Endodermal cell (in vitro differentiated cells): ENCODE results near the gene CTAGE1. TPM values are rescaled to one million over a fixed set of nuclear protein-coding genes. Genes with fewer than 3 reads are reported as not detected.

Experiments used
- DNase-seq: peaks from one replicate; pipeline ENCODE4 v3.0.0-alpha.2; 2017
- H3K27ac ChIP-seq: 2 replicates; pipeline ENCODE4 v1.5.1; 2013; ENCODE audit warnings: mild to moderate bottlenecking, low read depth, low read length, moderate library complexity
- H3K27me3 ChIP-seq: 2 replicates; pipeline ENCODE4 v1.6.1; 2013; ENCODE audit warnings: mild to moderate bottlenecking, low read length, moderate library complexity; ENCODE audit not compliant: insufficient read depth, control insufficient read depth, poor library complexity, severe bottlenecking
- H3K36me3 ChIP-seq: 2 replicates; pipeline ENCODE4 v1.7.0; 2013; ENCODE audit warnings: mild to moderate bottlenecking, low read length, moderate library complexity; ENCODE audit not compliant: control insufficient read depth, insufficient read depth
- H3K4me1 ChIP-seq: one replicate; pipeline ENCODE4 v1.7.0; 2013; ENCODE audit warnings: low read length; ENCODE audit not compliant: control insufficient read depth, insufficient read depth
- H3K4me3 ChIP-seq: 2 replicates; pipeline ENCODE4 v1.5.1; 2013; ENCODE audit warnings: mild to moderate bottlenecking, low read length, moderate library complexity
- H3K9ac ChIP-seq: 2 replicates; pipeline ENCODE4 v1.6.1; 2013; ENCODE audit warnings: mild to moderate bottlenecking, low read length, moderate library complexity; ENCODE audit not compliant: poor library complexity, severe bottlenecking; ENCODE audit errors: extremely low read depth
- H3K9me3 ChIP-seq: 2 replicates; pipeline ENCODE4 v1.6.1; 2013; ENCODE audit warnings: mild to moderate bottlenecking, low read length, moderate library complexity; ENCODE audit not compliant: control insufficient read depth
- H3K27ac Mint-ChIP-seq: 2 replicates; pipeline ENCODE4 v1.8.0; 2020; ENCODE audit warnings: mixed read lengths
- H3K27me3 Mint-ChIP-seq: 2 replicates; pipeline ENCODE4 v1.8.0; 2021; ENCODE audit warnings: mild to moderate bottlenecking, mixed read lengths; ENCODE audit not compliant: insufficient read depth
- H3K36me3 Mint-ChIP-seq: 2 replicates; pipeline ENCODE4 v1.8.0; 2020; ENCODE audit warnings: low read depth, mixed read lengths
- H3K4me1 Mint-ChIP-seq: 2 replicates; pipeline ENCODE4 v1.8.0; 2020; ENCODE audit warnings: mixed read lengths
- H3K4me3 Mint-ChIP-seq: 2 replicates; pipeline ENCODE4 v1.8.0; 2020; ENCODE audit warnings: mild to moderate bottlenecking, moderate library complexity, mixed read lengths
- H3K9me3 Mint-ChIP-seq: 2 replicates; pipeline ENCODE4 v1.8.0; 2020; ENCODE audit warnings: mild to moderate bottlenecking, mixed read lengths
- CTCF ChIP-seq: fragments of 200-600 bp; sonication (generic); conservative IDR thresholded peaks from 2 replicates; pipeline ENCODE4 v1.5.0; 2021; ENCODE audit warnings: antibody characterized with exemption, mild to moderate bottlenecking
- WGBS, 2 experiments: methylation state at CpG; one replicate each; pipeline versions ENCODE4 v1.1.5 to v1.1.7; 2013; ENCODE audit warnings: missing lambda C conversion rate in 2 of 2, mixed read lengths in 1 of 2; ENCODE audit not compliant: insufficient coverage in 1 of 2, insufficient read length in 1 of 2; 5-methylcytosine and 5-hydroxymethylcytosine counted together
- total RNA-seq, 2 donors: library from RNA; stranded (reverse); fragmentation: NEBNext Ultra II Directional in 1 of 2; extraction: Animal tissue kit (Norgen Biotek cat#: 25700) in 1 of 2; gene quantifications; 2 replicates in 1 of 2; 3 replicates in 1 of 2; pipeline ENCODE4 v1.2.1, GENCODE V29; 2021

Gene CTAGE1
- total RNA-seq, 2 donors from 2014 or later = not detected

- Mint-ChIP-seq H3K27me3 (peaks cover 25% of the 10 kb centered on the region), H3K4me3 (no peak overlapping the region), H3K4me1 (no peaks in the 10 kb centered on the region), H3K36me3 (no peaks in the 10 kb centered on the region), H3K9me3 (no peaks in the 10 kb centered on the region), H3K27ac (no peak overlapping the region)
- Histone ChIP-seq H3K4me3 (no peak overlapping the region), H3K9ac (no peak overlapping the region), H3K4me1 (no peaks in the 10 kb centered on the region), H3K27me3 (peaks cover 34% of the 10 kb centered on the region), H3K27ac (no peak overlapping the region), H3K36me3 (no peaks in the 10 kb centered on the region), H3K9me3 (no peaks in the 10 kb centered on the region)
- 90% methylated on average over 1 of the region's 1 CpG; no CpG with 5 or more reads in 1 of the 2 experiments for WGBS, 2 experiments
- no peak for DNase-seq
- TF ChIP-seq CTCF = peak; percentile 60
These were observed 53.8 kb downstream of the CTAGE1 start for GRCh38 chr18:22363867-22364463.

Other genes with a start within 250 kb of the CTAGE1 start
- gene GATA6, start 248.3 kb downstream of the CTAGE1 start, total RNA-seq = 100 to 1,000 TPM; 106 to 158 TPM